H1 (cell line): Measurements from ENCODE around the gene SH3PXD2A. TPM values are rescaled to one million over a fixed set of nuclear protein-coding genes. Genes with fewer than 3 reads are reported as not detected.

ENCODE experiments used
- CTCF ChIA-PET: fragments of 300-600 bp; sonication (Branson Sonifier 250); formaldehyde crosslinking; loops from one replicate; lab custom pipeline; 2021; ENCODE audit not compliant: partially characterized antibody; lab: Charles Lee
- POLR2A ChIA-PET: fragments of 300-600 bp; sonication (Branson Sonifier 250); formaldehyde crosslinking; loops from one replicate; lab custom pipeline; 2021; ENCODE audit warnings: inconsistent platforms; ENCODE audit not compliant: partially characterized antibody; lab: Charles Lee
- DNase-seq, 2 experiments: peaks; one replicate each; pipeline versions ENCODE4 v3.0.0 to v3.0.0-alpha.2; 2010 to 2022; ENCODE audit warnings: low spot score in 2 of 2, low read depth in 1 of 2, mixed read lengths in 1 of 2
- FAIRE-seq: peaks from 2 replicates; lab custom pipeline; 2011; peaks lifted over from hg19 to GRCh38; lab: Jason Lieb, UNC
- H2AFZ ChIP-seq: 2 replicates; pipeline ENCODE4 v1.8.1; 2012; ENCODE audit warnings: low read length, inconsistent platforms
- H2AK5ac ChIP-seq: 2 replicates; pipeline ENCODE4 v1.6.1; 2013; ENCODE audit warnings: low read depth, low read length
- H2BK120ac ChIP-seq: replicated peaks from 2 replicates; pipeline ENCODE3; 2013; ENCODE audit warnings: low read depth, low read length, inconsistent platforms
- H2BK12ac ChIP-seq: 2 replicates; pipeline ENCODE4 v1.6.1; 2013; ENCODE audit warnings: low read depth, low read length
- H2BK15ac ChIP-seq: 2 replicates; pipeline ENCODE4 v1.6.1; 2013; ENCODE audit warnings: low read length
- H2BK20ac ChIP-seq: 2 replicates; pipeline ENCODE4 v1.6.1; 2013; ENCODE audit warnings: low read length
- H2BK5ac ChIP-seq: 2 replicates; pipeline ENCODE4 v1.6.1; 2013; ENCODE audit warnings: low read depth, low read length
- H3K14ac ChIP-seq: 2 replicates; pipeline ENCODE4 v1.6.1; 2013; ENCODE audit warnings: inconsistent platforms; ENCODE audit not compliant: insufficient read length
- H3K18ac ChIP-seq: 2 replicates; pipeline ENCODE4 v1.6.1; 2013; ENCODE audit warnings: low read length; ENCODE audit errors: extremely low read depth
- H3K23ac ChIP-seq: 2 replicates; pipeline ENCODE4 v1.6.1; 2013; ENCODE audit warnings: inconsistent platforms; ENCODE audit not compliant: insufficient read length
- H3K23me2 ChIP-seq: 2 replicates; pipeline ENCODE4 v1.6.1; 2013; ENCODE audit warnings: low read depth, low read length
- H3K27ac ChIP-seq: 2 replicates; pipeline ENCODE4 v1.6.1; 2011; ENCODE audit warnings: low read depth, low read length, inconsistent platforms
- H3K27me3 ChIP-seq, 4 experiments: replicated peaks in 1 of 4; 1 replicate in 1 of 4; 2 replicates in 3 of 4; pipeline versions ENCODE4 v1.6.1 to v1.8.1; 2011 to 2013; ENCODE audit warnings: low read length in 3 of 4, mild to moderate bottlenecking in 3 of 4, inconsistent platforms in 2 of 4, mixed read lengths in 2 of 4, moderate library complexity in 1 of 4; ENCODE audit not compliant: control insufficient read depth in 3 of 4, insufficient read depth in 3 of 4; ENCODE audit errors: extremely low read depth in 1 of 4
- H3K36me3 ChIP-seq, 4 experiments: 2 replicates each; pipeline versions ENCODE4 v1.6.1 to v1.8.1; 2011 to 2013; ENCODE audit warnings: mild to moderate bottlenecking in 4 of 4, low read length in 3 of 4, moderate library complexity in 2 of 4, control low read depth in 1 of 4, inconsistent platforms in 1 of 4; ENCODE audit not compliant: insufficient read depth in 4 of 4, control insufficient read depth in 2 of 4
- H3K4ac ChIP-seq: replicated peaks from 2 replicates; pipeline ENCODE3; 2013; ENCODE audit warnings: low read length, low read depth, mixed read lengths, inconsistent platforms; ENCODE audit not compliant: insufficient read length
- H3K4me1 ChIP-seq, 4 experiments: replicated peaks in 1 of 4; 1 replicate in 1 of 4; 2 replicates in 3 of 4; pipeline versions ENCODE4 v1.6.1 to v1.8.1; 2011 to 2013; ENCODE audit warnings: low read length in 3 of 4, inconsistent platforms in 2 of 4, mixed read lengths in 1 of 4; ENCODE audit not compliant: insufficient read depth in 4 of 4, control insufficient read depth in 3 of 4
- H3K4me2 ChIP-seq, 2 experiments: 2 replicates each; pipeline versions ENCODE4 v1.6.1 to v1.8.1; 2011 to 2013; ENCODE audit warnings: low read depth in 2 of 2, low read length in 2 of 2, control low read depth in 1 of 2, inconsistent platforms in 1 of 2, mild to moderate bottlenecking in 1 of 2; ENCODE audit not compliant: insufficient read depth in 1 of 2
- H3K4me3 ChIP-seq, 4 experiments: fragments of 200-600, 300-600 bp in 1 of 4; sonication (generic), shearing (Covaris generic), sonication (Bioruptor Twin) in 1 of 4; 2 replicates each; pipeline versions ENCODE4 v1.5.1 to v1.8.1; 2011 to 2016; ENCODE audit warnings: low read length in 4 of 4, low read depth in 3 of 4, control low read depth in 2 of 4, inconsistent platforms in 2 of 4, mild to moderate bottlenecking in 2 of 4, mixed read lengths in 1 of 4, moderate library complexity in 1 of 4; ENCODE audit not compliant: insufficient read depth in 2 of 4; ENCODE audit errors: extremely low read depth in 1 of 4
- H3K56ac ChIP-seq: replicated peaks from 2 replicates; pipeline ENCODE3; 2013; ENCODE audit warnings: low read depth, mild to moderate bottlenecking, mixed read lengths, low read length, inconsistent platforms; ENCODE audit not compliant: insufficient read length
- H3K79me1 ChIP-seq: 2 replicates; pipeline ENCODE4 v1.6.1; 2013; ENCODE audit warnings: low read depth, low read length, control low read depth
- H3K79me2 ChIP-seq, 2 experiments: 2 replicates each; pipeline versions ENCODE4 v1.6.1 to v1.8.1; 2012 to 2013; ENCODE audit warnings: low read length in 2 of 2, mild to moderate bottlenecking in 2 of 2, inconsistent platforms in 1 of 2; ENCODE audit not compliant: insufficient read depth in 2 of 2, control insufficient read depth in 1 of 2
- H3K9ac ChIP-seq, 4 experiments: replicated peaks in 1 of 4; 1 replicate in 1 of 4; 2 replicates in 3 of 4; pipeline versions ENCODE4 v1.6.1 to v1.8.1; 2011 to 2013; ENCODE audit warnings: low read depth in 3 of 4, low read length in 3 of 4, control low read depth in 2 of 4, mild to moderate bottlenecking in 2 of 4, moderate library complexity in 2 of 4, inconsistent platforms in 1 of 4; ENCODE audit errors: extremely low read depth in 1 of 4
- H3K9me3 ChIP-seq, 2 experiments: 2 replicates each; pipeline versions ENCODE4 v1.6.1 to v1.8.1; 2012 to 2013; ENCODE audit warnings: mild to moderate bottlenecking in 2 of 2, moderate library complexity in 2 of 2, control low read depth in 1 of 2, inconsistent platforms in 1 of 2, low read depth in 1 of 2, low read length in 1 of 2, mixed read lengths in 1 of 2; ENCODE audit not compliant: insufficient read depth in 2 of 2
- H4K20me1 ChIP-seq, 2 experiments: replicated peaks in 1 of 2; 2 replicates each; pipeline versions ENCODE3 to v1.8.1; 2011 to 2013; ENCODE audit warnings: inconsistent platforms in 2 of 2, low read length in 2 of 2, mild to moderate bottlenecking in 1 of 2; ENCODE audit not compliant: insufficient read depth in 2 of 2, control insufficient read depth in 1 of 2
- H4K5ac ChIP-seq: 2 replicates; pipeline ENCODE4 v1.6.1; 2013; ENCODE audit warnings: low read length, low read depth, mixed read lengths, inconsistent platforms; ENCODE audit not compliant: insufficient read length
- H4K8ac ChIP-seq: 2 replicates; pipeline ENCODE4 v1.8.0; 2013; ENCODE audit warnings: mild to moderate bottlenecking, moderate library complexity, low read length, inconsistent platforms; ENCODE audit not compliant: insufficient read depth; ENCODE audit errors: extremely low read depth
- H4K91ac ChIP-seq: replicated peaks from 2 replicates; pipeline ENCODE3; 2013; ENCODE audit warnings: low read length, mixed read lengths, inconsistent platforms; ENCODE audit not compliant: insufficient read length
- E2F6 ChIP-seq: IDR thresholded peaks from 2 replicates; pipeline ENCODE4 v1.6.1; 2012; ENCODE audit warnings: inconsistent platforms
- POLR2A ChIP-seq, 2 experiments: IDR thresholded peaks; 1 replicate in 1 of 2; 2 replicates in 1 of 2; pipeline ENCODE4 v1.6.1; 2011; ENCODE audit warnings: low read depth in 2 of 2, low read length in 2 of 2, mild to moderate bottlenecking in 2 of 2; ENCODE audit errors: control extremely low read depth in 1 of 2
- RAD21 ChIP-seq, 2 experiments: IDR thresholded peaks in 1 of 2; conservative IDR thresholded peaks in 1 of 2; 2 replicates each; pipeline ENCODE4 v1.6.1; 2011; ENCODE audit warnings: low read depth in 2 of 2, low read length in 2 of 2, improper control_type of control experiment in 1 of 2, inconsistent platforms in 1 of 2, mild to moderate bottlenecking in 1 of 2, moderate library complexity in 1 of 2
- RBBP5 ChIP-seq: IDR thresholded peaks from 2 replicates; pipeline ENCODE4 v1.7.1; 2012; ENCODE audit warnings: low read depth, mild to moderate bottlenecking, inconsistent platforms, low read length, moderate library complexity, borderline replicate concordance
- SIRT6 ChIP-seq: IDR thresholded peaks from one replicate; pipeline ENCODE4 v1.7.1; 2012; ENCODE audit warnings: low read length, inconsistent platforms
- WGBS, 2 experiments: shearing (Covaris generic) in 1 of 2; methylation state at CpG; one replicate each; pipeline versions ENCODE4 v1.1.6 to v1.1.7; 2013 to 2015; ENCODE audit warnings: low lambda C conversion rate in 2 of 2, mixed read lengths in 2 of 2, inconsistent platforms in 1 of 2, low coverage in 1 of 2, missing lambda C conversion rate in 1 of 2; ENCODE audit not compliant: insufficient replicate concordance in 2 of 2, insufficient coverage in 1 of 2, insufficient read length in 1 of 2; ENCODE audit errors: extremely low coverage in 1 of 2, missing lambda C conversion rate in 1 of 2; 5-methylcytosine and 5-hydroxymethylcytosine counted together
- polyA plus RNA-seq, 7 experiments: library from polyadenylated mRNA; depleted of rRNA in 3 of 7; stranded (reverse) in 5 of 7; unstranded in 2 of 7; fragments of >200 nt in 5 of 7; fragments of 200-250 nt in 2 of 7; gene quantifications; 1 replicate in 5 of 7; 2 replicates in 1 of 7; 4 replicates in 1 of 7; pipeline versions ENCODE4 v1.2.1 to v1.2.3, GENCODE V29; 2011 to 2013; ENCODE audit warnings: missing spikeins in 2 of 7, mixed read lengths in 2 of 7
- total RNA-seq: library from RNA; stranded (reverse); fragmentation: NEBNext Ultra II Directional; extraction: Animal tissue kit (Norgen Biotek cat#: 25700); gene quantifications from 2 replicates; pipeline ENCODE4 v1.2.1, GENCODE V29; 2021
- TF ChIP-seq, protein P1 (sequence below): IDR thresholded peaks from 2 replicates; pipeline ENCODE4 v1.6.1; 2011; ENCODE audit warnings: low read length, improper control_type of control experiment

Gene SH3PXD2A
- total and polyA plus RNA-seq, 2 of the 8 experiments (the other 6 are each of a cell fraction or from before 2014, with no cell fraction given): 5.4 to 16.3 TPM

DNA sequence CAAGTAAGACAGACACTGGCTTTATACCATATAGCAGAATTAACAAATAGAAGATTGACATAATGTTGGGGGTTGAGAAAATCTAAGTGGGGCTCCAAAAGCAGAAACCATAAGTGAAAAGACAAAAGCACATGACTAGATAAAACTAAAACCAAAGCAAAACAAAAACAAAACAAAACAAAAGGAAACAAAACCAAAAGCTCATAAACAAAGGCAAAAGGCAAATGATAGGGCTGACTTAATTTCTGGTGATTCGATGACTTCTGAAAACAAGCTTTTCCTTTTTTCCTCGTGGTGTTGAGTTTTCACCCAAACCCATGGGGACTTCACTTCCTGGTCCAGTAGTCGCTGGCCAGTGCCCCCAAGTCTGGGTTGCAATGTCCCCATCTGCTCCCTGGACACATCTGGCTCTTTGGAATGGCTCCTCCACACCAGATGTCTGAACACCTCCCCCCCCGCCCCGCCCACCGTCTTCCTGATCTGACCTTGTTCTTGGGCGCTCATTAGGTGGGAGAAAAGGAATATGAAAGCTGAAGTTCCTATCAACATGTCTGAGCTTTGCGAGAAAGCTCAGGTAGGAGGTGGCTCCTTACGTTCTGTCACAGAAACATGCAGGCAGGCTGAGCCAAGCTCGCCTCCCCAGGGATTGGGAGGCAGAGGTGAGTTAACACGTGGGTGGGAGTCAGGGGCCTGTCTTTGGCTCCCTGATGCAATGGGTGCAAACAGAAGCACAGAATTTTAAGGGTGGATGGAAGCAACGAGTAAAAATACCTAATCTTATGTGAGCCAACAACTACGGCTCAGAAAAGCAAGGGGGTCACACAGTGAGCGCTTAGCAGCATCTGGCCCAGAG lies 240.8 kb downstream of the SH3PXD2A start:
- H3K4me1 ChIP-seq: no peaks in the 10 kb centered on the region; a peak in 1 of 7 replicates
- H3K36me3 ChIP-seq: no peaks in the 10 kb centered on the region; a peak in 1 of 8 replicates
- H3K79me1 ChIP-seq: no peaks in the 10 kb centered on the region
- no peak overlapping the region for H3K56ac ChIP-seq
- no peak overlapping the region for H3K9ac ChIP-seq
- H3K4ac ChIP-seq: no peak overlapping the region
- POLR2A ChIA-PET: interaction anchor here (0.6 to 2.6 kb wide), 4 partner anchors 9 to 688 kb away, joined by 3 to 8 read pairs (median 4); no protein-coding TSS in a partner anchor
- peaks cover 2% of the 10 kb centered on the region; the same call in 1 of the 2 replicates for H3K23me2 ChIP-seq
- H2BK120ac ChIP-seq: no peak overlapping the region
- no peak overlapping the region for H3K23ac ChIP-seq
- no peak overlapping the region for H3K4me2 ChIP-seq
- H4K8ac ChIP-seq: no peak overlapping the region
- no peak for TF ChIP-seq POLR2A (IDR thresholded peaks at IDR 0.05; ENCODE audit: control extremely low read depth in 1 of 2, low read depth in 2 of 2, low read length in 2 of 2)
- TF ChIP-seq E2F6: no peak
- no peak for TF ChIP-seq RAD21 (IDR thresholded peaks at IDR 0.05 in 1 of 2, conservative IDR thresholded peaks at IDR 0.05 in 1 of 2; ENCODE audit: low read depth in 2 of 2, low read length in 2 of 2)
- no peak for TF ChIP-seq RBBP5
- TF ChIP-seq SIRT6: no peak
- TF ChIP-seq, protein P1, sequence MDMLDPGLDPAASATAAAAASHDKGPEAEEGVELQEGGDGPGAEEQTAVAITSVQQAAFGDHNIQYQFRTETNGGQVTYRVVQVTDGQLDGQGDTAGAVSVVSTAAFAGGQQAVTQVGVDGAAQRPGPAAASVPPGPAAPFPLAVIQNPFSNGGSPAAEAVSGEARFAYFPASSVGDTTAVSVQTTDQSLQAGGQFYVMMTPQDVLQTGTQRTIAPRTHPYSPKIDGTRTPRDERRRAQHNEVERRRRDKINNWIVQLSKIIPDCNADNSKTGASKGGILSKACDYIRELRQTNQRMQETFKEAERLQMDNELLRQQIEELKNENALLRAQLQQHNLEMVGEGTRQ: no peak
- TF ChIP-seq, all 59 proteins: peak for 0
- Histone ChIP-seq H3K27ac (no peak overlapping the region), H2BK15ac (no peak overlapping the region), H3K4me3 (no peak overlapping the region), H4K20me1 (no peaks in the 10 kb centered on the region), H3K14ac (no peak overlapping the region), H2BK5ac (0 out of 2 replicates have a peak overlapping the region, but pooled peaks have one; percentile 24), H2AK5ac (no peak overlapping the region), H2BK12ac (no peak overlapping the region), H2BK20ac (no peak overlapping the region), H3K27me3 (no peaks in the 10 kb centered on the region; a peak in 1 of 7 replicates), H3K79me2 (no peaks in the 10 kb centered on the region), H3K18ac (no peak overlapping the region), H4K91ac (no peak overlapping the region), H4K5ac (no peak overlapping the region), H3K9me3 (no peaks in the 10 kb centered on the region), H2AFZ (no peak overlapping the region)
- CTCF ChIA-PET: interaction anchor here (0.7 to 10.9 kb wide), 13 partner anchors 9 to 96 kb away, joined by 3 to 91 read pairs (median 6); no protein-coding TSS in a partner anchor
- DNase-seq: no peak
- FAIRE-seq: no peak
- WGBS, 2 experiments: 89% methylated on average over 14 of the region's 14 CpGs; no CpG with 5 or more reads in 1 of the 2 experiments
